HG03521 (cell line): ENCODE measurements around the gene SIN3B.
"Not testable (repeated sequence)": the region's sequence is repeated elsewhere in the genome, so short reads cannot be mapped to it uniquely, and the experiment has no call there.

ENCODE experiments used
- ATAC-seq: cut with Tn5 transposase; IDR thresholded peaks from one replicate; pipeline ENCODE4 v1.9.1; 2021; ENCODE audit warnings: mild to moderate bottlenecking, moderate library complexity; ENCODE audit not compliant: unreplicated experiment

The SIN3B gene

DNA sequence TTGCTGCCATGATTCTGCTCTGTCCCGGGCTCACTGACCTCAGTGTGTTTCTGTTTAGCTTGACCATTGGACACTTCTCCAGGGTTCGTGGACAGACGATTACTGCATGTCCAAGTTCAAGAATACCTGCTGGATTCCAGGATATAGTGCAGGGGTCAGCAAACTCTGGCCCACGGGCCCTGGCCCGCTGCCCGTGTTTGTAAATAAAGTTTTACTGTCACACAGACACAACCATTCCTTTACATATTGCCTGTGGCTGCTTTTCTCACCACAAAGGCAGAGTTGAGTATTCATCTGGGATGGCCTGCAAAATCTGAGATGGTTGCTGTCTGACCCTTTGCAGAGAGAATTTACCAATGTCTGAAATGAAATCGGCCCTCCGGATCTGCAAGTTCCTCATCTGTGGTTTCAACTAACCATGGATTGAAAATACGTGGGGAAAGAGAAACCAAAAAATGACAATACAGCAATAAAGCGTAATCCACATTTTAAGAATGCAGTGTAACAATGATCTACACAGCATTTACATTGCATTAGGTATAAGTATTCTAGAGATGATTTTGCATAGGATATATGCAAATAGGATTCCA, 33.7 kb downstream of the SIN3B start:
- ATAC-seq: no peak

DNA sequence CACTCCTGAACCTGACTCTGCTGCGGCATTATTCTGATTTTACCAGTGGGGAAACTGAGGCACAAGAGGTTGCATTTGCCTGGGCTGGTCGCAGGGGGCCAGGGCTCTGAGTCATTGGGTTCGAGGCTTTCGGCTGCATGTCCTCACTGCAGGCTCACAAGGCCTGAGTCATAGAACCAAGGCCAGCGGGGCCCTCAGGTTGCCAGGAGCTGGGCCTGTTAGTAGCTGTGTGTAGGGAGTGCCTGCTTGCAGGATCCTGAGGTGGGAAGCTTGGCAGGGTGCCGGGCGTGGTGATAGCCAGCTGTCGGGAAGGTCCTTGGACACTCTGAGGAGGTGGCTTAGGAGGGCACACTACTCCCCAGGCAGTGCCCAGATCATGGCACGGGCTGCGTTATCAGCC, 38.0 kb downstream of the SIN3B start:
- ATAC-seq: no peak

DNA sequence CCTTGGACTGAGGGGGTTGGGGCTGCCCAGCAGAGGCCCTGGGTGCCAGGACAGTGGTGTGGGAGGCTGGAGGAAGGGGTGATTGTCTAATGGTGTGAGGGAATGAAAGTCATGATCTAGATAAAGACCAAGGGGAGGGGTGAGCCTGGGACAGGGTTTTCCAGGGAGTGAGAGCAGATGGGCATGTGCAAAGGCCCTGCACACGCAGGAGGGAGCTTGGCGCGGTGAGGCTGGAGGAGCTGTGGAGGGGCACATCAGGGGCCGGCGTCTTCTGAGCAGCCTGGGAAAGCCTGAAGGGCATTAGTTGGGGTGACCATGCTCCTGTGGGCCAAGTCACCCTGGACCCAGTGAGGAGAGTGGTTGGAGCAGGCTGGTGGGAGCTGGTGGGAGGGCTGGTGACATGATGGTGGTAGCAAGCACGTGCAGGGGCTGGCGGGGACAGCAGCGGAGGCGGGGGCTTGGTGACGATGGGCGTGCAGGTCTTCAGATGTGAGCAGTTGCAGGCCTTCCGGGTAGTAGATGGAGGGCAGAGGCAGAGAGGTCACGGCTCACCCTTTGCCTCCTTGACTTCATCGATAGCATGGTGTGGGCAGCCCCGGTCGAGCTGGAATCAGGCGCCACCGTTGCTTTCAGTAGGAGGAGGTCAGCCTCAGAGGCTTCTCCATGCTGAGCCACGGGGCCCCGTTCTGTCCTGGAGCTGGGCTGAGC, 39.4 kb downstream of the SIN3B start:
- no peak for ATAC-seq

DNA sequence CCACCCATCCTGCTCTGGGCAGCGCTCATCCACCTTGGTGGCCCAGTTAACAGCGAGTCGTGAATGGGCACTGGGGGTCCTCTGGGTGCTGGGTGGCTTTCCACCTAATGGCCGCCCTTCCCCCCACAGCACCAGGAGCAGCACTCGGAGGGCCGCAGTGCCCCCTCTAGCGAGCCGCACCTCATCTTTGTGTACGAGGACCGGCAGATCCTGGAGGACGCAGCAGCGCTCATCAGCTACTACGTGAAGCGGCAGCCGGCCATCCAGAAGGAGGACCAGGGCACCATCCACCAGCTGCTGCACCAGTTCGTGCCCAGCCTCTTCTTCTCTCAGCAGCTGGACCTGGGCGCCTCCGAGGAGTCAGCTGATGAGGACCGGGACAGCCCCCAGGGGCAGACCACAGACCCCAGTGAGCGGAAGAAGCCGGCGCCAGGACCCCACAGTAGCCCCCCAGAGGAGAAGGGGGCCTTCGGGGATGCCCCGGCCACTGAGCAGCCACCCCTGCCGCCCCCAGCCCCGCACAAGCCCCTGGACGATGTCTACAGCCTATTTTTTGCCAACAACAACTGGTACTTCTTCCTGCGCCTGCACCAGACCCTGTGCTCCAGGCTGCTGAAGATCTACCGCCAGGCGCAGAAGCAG, 40.3 kb downstream of the SIN3B start:
- ATAC-seq: no peak

DNA sequence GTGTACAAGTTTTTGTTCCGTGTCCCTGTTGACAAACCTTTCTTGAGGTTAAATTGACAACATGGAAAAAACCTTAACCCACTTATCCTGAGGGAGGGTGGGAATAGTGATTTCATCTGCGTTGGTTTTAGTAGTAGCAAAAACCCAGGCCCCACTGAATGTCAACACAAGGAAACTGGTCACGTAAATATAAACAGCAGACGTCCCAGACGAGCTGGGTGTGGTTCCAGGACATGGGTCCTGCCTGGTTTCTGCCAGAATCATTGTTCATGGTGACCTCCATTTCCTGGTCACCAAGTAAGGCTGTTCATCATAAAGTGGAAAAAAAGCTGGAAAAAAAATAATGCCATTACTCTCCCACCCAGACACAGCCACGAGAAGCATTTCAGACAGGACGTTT, 42.7 kb downstream of the SIN3B start:
- ATAC-seq: no peak

DNA sequence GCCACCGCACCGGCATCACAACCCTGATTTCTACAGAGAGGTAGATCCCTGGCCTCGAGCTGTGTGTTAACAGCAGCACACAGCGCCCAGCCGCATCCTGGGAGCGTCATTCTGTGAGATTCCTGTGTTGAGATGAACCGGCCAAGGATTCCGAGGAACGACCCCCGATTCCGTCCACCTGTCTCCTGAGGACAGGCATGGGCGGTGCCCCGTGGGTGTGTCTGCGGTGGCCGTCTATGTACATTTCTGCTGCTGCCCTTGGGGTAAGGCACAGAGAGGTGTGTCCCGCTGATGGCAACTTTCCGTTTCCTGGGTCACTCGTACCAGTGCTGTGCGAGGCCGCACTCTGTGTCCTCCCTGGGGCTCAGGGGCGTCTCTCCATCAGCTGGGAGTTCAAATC, 43.5 kb downstream of the SIN3B start:
- no peak for ATAC-seq

DNA sequence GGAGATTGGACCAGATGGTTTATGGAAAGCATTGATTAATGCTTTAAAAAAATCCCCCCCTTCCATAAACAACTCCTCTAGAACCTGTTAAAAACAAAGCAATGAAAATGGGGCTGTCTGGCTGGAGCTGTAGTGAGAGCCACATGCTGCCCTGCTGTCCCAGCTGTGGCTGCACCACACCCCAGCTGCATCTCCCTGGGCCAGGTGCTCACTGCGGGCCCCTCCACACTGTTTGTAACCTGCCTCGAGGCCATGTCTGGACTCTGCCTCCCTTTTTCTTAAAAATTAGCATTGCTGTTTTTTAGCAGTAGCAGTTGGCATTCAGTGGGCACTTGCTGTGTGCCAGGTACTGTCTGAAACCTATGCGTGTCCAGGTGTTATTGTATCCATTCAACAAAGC, 44.4 kb downstream of the SIN3B start:
- ATAC-seq: no peak

DNA sequence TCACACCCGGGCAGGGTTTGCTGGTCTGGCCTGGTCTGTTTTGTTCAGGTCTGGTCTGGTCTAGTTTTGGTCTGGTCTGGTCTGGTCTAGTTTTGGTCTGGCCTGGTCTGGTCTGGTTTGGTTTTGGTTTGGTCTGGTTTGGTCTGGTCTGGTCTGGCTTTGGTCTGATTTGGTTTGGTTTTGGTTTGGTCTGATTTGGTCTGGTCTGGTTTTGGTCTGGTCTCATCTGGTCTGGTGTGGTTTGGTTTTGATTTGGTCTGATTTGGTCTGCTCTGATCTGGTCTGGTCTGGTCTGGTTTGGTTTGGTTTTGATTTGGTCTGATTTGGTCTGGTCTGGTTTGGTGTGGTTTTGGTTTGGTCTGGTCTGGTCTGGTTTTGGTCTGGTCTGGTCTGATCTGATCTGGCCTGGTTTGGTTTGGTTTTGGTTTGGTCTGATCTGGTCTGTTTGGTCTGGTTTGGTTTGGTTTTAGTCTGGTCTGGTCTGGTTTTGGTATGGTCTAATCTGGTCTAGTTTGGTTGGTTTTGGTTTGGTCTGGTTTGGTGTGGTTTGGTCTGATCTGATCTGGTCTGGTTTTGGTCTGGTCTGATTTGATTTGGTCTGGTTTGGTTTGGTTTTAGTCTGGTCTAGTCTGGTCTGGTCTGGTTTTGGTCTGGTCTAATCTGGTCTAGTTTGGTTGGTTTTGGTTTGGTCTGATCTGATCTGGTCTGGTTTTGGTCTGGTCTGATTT, 45.2 kb downstream of the SIN3B start:
- ATAC-seq: no peak

DNA sequence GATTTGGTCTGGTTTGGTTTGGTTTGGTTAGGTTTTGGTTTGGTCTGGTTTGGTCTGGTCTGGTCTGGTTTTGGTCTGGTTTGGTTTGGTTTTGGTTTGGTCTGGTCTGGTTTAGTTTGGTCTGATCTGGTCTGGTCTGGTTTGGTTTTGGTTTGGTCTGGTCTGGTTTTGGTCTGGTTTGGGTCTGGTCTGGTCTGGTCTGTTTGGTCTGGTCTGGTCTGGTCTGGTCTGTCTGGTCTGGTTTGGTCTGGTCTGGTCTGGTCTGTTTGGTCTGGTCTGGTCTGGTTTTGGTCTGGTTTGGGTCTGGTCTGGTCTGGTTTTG, 45.7 kb downstream of the SIN3B start:
- ATAC-seq: not testable (repeated sequence)

DNA sequence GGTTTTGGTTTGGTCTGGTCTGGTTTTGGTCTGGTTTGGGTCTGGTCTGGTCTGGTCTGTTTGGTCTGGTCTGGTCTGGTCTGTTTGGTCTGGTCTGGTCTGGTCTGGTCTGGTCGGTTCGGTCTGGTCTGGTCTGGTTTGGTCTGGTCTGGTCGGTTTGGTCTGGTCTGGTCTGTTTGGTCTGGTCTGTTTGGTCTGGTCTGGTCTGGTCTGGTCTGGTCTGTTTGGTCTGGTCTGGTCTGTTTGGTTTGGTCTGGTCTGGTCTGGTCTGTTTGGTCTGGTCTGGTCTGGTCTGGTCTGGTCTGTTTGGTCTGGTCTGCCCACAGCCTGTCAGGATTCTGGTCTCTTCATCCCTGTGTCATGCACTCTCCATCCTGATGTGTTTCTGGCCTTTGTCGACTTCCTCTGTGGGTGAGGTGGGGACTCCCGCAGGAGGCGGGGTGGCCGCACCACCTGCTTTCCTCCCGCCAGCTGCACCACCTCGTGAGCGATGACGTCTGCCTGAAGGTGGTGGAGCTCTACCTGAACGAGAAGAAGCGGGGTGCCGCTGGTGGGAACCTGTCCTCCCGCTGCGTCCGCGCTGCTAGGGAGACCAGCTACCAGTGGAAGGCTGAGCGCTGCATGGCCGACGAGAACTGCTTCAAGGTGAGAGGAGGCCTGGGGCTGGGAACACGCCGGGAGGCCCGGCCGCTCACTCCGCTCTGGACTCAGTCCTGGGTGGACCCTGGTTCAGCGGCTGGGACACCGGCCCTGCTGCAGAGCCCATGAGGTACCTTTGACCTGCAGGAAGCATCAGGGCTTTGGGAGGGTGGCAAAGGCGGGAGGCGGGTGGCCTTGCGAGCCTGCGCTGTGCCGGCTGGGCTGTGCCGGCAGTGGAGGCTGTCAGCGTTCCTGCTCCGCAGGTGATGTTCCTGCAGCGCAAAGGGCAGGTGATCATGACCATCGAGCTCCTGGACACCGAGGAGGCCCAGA, 46.7 kb downstream of the SIN3B start:
- ATAC-seq: no peak

DNA sequence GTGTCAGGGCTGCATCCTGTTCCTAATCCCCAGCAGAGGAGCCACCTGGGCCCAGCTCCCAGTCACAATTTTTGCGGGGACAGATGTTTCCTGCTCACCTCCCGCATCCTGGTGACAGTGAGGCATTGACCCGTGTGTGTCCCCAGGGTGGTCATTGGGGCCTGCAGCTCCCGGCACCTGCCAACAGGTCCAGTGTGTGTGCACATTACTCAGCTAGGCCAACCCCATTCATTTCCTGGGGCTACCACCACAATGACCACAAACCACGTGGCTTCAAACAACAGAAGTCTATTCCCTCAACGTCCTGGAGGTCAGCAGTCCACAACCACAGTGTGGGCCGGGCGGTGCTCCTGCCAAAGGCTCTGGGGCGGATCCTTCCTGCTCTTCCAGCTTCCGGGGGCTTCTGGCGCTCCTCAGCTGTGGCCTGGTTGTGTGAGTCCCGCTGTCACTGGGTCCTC, 47.7 kb downstream of the SIN3B start:
- no peak for ATAC-seq

DNA sequence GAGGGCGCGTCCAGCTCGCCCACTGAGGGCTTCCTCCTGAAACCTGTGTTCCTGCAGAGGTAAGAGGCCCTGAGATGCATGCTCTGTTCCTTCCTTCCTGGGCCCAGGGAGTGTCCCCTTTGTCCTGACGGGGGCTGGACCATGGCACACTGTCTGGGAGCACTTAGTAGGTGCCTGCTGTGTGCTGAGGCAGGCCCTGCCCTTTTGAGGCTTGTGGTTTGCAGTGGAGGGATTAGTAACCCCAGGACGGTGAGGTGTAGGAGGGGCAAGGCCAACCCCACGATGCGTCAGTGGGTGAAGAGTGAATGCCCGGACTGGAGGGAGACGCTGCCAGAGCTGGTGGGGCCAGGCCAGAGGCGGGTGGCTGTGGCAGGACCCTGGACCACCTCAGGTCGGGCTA, 48.4 kb downstream of the SIN3B start:
- no peak for ATAC-seq

DNA sequence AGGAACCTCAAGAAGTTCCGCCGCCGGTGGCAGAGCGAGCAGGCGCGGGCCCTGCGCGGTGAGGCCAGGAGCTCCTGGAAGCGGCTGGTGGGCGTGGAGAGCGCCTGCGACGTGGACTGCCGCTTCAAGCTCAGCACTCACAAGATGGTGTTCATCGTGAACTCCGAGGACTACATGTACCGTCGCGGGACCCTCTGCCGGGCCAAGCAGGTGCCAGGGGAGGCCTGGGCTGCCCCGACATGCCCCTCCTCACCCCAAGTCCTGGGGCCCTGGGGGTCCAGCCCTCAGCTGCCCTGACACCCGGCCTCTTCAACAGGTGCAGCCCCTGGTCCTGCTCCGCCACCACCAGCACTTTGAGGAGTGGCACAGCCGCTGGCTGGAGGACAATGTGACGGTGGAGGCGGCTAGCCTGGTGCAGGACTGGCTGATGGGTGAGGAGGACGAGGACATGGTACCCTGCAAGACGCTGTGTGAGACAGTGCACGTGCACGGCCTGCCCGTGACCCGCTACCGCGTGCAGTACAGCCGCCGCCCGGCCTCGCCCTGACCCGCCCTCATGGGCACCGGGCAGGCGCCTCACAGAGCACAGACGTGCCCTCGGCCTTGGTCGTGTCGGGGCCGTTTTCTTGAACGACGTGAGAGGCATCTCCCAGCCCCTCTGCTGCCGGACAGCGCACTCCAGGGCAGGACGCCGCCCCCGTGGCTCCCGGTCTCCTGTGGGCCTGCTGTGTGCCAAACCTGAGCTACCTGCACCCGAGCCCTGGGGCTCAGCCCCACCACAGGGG, 49.2 kb downstream of the SIN3B start:
- no peak for ATAC-seq

DNA sequence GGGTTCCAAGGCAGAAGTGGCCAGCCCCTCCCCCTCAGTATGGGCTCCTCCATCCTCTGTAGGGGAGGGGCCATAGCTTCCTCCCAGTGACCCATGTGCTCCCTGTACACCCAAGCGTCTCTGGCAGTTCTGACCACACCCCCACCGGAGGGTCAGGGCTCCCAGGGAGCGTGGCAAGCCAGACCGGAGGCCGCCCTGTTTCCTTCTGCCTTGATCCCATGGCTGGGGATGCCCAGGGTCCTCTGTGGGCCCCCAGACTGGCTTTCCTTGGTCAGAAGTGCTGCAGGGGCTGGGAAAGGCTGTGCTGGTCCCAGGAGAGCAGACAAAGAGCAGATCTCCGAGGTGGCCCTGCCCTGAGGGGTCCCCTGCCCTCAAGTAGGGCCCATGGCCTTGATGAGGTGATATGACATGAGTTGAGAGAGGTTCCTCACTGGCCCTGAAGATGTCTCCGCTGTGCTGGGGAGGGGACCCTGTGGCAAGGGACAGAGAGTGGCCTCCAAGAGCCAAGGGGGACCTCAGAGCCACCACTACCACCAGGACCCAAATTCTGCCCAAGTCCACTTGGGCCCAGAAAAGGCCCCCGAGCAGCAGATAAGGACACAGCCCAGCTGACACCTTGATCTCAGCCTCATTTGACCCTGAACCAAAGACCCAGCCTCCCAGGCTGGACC, 51.8 kb downstream of the SIN3B start:
- ATAC-seq: no peak

DNA sequence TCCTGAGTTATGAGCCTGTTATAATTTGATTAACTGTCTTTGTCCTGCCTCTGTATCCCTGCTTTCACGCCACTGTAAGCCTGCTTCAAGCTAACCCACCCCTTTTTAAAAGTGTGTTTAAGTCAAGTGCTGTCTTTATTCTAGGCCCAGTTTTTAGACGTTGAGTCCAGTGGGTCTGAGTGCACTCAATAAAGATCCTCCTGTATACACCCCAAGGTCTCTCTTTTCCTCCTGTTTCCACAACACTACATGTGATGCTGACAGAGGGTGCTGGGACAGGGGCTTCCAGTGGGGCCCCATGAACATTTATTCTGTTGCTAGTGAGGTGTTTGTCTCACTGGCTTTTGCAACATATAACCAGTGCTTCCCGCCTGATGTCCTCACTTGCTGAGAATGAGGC, 52.9 kb downstream of the SIN3B start:
- ATAC-seq: no peak

DNA sequence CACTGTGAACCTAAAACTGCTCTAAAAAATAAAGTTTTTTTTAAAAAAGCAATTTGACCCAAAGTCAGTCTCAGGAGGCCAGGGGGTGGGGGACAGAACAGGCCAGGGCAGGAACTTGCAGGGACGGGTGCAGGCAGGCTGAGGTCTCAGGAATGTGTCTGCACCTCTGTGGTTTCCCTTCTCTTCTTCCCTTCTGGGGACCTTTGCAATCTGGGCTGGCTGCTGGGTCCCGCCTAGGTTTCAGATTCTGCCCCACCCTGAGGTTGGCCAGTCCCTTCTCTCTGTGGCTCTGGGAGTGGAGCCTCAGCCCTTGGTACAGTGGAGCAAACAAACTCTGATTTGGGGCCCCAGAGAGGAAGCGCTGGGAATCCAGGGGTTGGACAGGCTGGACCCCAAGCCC, 54.3 kb downstream of the SIN3B start:
- ATAC-seq: no peak

DNA sequence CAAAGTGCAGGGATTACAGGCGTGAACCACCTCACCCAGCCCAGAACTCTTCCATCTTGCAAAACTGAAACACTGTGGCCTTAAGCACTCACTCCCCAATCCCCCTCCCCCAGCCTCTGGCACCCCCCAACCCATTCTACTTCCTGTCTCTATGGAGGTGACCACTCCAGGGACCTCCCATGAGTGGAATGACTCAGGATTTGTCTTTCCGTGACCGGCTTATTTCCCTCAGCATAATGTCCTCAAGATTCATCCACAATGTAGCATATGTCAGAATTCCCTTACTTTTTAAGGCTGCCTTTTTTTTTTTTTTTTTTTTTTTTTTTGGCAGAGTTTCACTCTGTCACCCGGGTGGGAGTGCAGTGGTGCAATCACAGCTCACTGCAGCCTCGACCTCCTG, 56.0 kb downstream of the SIN3B start:
- no peak for ATAC-seq

DNA sequence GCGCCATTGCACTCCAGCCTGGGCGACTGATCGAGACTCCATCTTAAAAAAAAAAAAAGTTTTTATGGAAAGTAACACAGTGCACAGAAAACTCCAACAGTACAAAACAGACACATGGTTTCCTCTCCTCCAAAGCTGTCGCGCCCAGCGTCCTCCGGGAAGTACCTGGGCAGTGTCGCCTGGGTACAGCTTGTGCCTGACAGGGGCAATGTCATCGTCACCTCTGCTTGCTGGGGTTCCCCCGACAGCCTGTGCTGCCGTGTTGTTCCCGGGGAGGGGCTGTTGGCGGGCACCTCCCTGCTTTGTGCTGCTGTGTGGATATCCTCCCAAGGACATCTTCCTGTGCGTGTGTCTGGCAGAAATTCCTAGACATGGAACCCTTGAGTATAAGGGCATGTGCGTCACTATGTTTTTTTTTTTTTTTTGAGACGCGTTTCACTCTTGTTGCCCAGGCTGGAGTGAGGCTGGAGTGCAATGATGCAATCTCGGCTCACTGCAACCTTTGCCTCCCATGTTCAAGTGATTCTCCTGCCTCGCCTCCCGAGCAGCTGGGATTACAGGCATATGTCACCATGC, 57.2 kb downstream of the SIN3B start:
- no peak for ATAC-seq
